Activated naive CD4-positive, alpha-beta T cell treated with anti-CD3 and anti-CD28 coated beads, Interleukin-2, amount 50 U/mL, for 16 hours (primary cell): Measurements from ENCODE around the gene BCL3.
A peak's percentile ranks its signal among the peaks of the same experiment; 100 is the strongest.

Source experiments
- DNase-seq: peaks from one replicate; pipeline ENCODE4 v3.0.0-alpha.2; 2020

Gene BCL3

GRCh38 chr19:44796701-44797115 lies 48.2 kb downstream of the BCL3 start:
- no peak for DNase-seq

GRCh38 chr19:44799627-44800346 lies 51.3 kb downstream of the BCL3 start:
- no peak for DNase-seq

GRCh38 chr19:44800461-44800860 lies 52.0 kb downstream of the BCL3 start:
- peak; percentile 80 for DNase-seq

- DNase-seq: no peak
Measured at GRCh38 chr19:44803442-44804428, 55.2 kb downstream of the BCL3 start.

- DNase-seq: no peak
Measured at GRCh38 chr19:44806291-44806690, 57.8 kb downstream of the BCL3 start.

- no peak for DNase-seq
Measured at GRCh38 chr19:44807162-44807561, 58.7 kb downstream of the BCL3 start.

- no peak for DNase-seq
Measured at GRCh38 chr19:44807652-44808462, 59.3 kb downstream of the BCL3 start.

- DNase-seq: no peak
Measured at GRCh38 chr19:44808463-44809371, 60.2 kb downstream of the BCL3 start, which contains the start of gene BCAM. Gene BCAM (plus strand): TSS chr19:44809103. CDS start chr19:44809125, 22 bp downstream.
